ENCODE data around the gene PDGFD.

DNA sequence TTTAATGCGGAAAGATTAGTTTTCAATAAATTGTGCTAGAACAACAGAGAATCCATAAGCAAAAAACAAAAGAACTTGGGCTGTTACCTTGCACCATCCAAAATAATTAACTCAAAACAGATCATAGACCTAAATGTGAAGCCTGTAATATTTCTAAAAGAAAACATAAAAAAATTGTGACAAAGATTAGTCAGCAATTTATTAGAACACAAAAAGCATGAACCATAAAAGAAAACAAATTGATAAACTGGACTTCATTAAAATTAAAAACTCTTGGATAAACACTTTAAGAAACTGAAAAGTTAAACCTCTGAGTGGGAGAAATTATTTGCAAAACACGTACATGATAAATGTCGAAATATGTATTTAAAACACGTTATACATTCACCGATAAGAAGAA is 106.0 kb downstream of the PDGFD start:
- TF ChIP-seq CTCF (IDR thresholded peaks at IDR 0.05) = no peak
- TF ChIP-seq MYBL2 (CRISPR knock-in tag; IDR thresholded peaks at IDR 0.05) = no peak
- TF ChIP-seq MAX (CRISPR knock-in tag; IDR thresholded peaks at IDR 0.05) = no peak
- no peak for TF ChIP-seq ZNF532 (CRISPR knock-in tag; IDR thresholded peaks at IDR 0.05; ENCODE audit: borderline replicate concordance)
- no peak for TF ChIP-seq OVOL2 (CRISPR knock-in tag; IDR thresholded peaks at IDR 0.05; ENCODE audit: borderline replicate concordance)
- TF ChIP-seq KAT7 (CRISPR knock-in tag; IDR thresholded peaks at IDR 0.05; ENCODE audit: borderline replicate concordance) = no peak
- TF ChIP-seq FOXP1 (CRISPR knock-in tag; IDR thresholded peaks at IDR 0.05; ENCODE audit: borderline replicate concordance) = no peak
- no peak for TF ChIP-seq CREM (CRISPR knock-in tag; IDR thresholded peaks at IDR 0.05)
- TF ChIP-seq ZNF671 (CRISPR knock-in tag; IDR thresholded peaks at IDR 0.05) = no peak
- TF ChIP-seq IRF1 (CRISPR knock-in tag; IDR thresholded peaks at IDR 0.05) = no peak
- no peak for TF ChIP-seq USF2 (CRISPR knock-in tag; IDR thresholded peaks at IDR 0.05)
- no peak for TF ChIP-seq NR3C1 (CRISPR knock-in tag; conservative IDR thresholded peaks at IDR 0.05; ENCODE audit: low read depth)
- TF ChIP-seq JUN (CRISPR knock-in tag; IDR thresholded peaks at IDR 0.05) = no peak

Measured in WTC11 (cell line).